Osteoblast (primary cell): ENCODE results near the gene DCXR. TPM values are rescaled to one million over a fixed set of nuclear protein-coding genes. Genes with fewer than 3 reads are reported as not detected.
A peak's percentile ranks its signal among the peaks of the same experiment; 100 is the strongest.

Experiments
- DNase-seq: peaks from one replicate; pipeline ENCODE4 v3.0.0; 2011; ENCODE audit warnings: low spot score, mixed read lengths; ENCODE audit not compliant: insufficient read length; ENCODE audit errors: missing footprints
- H2AFZ ChIP-seq: 2 replicates; pipeline ENCODE4 v1.6.0; 2011; ENCODE audit warnings: mild to moderate bottlenecking, low read length
- H3K27ac ChIP-seq: 2 replicates; pipeline ENCODE4 v1.5.1; 2011; ENCODE audit warnings: mild to moderate bottlenecking, low read depth, low read length, moderate library complexity
- H3K27me3 ChIP-seq: 2 replicates; pipeline ENCODE4 v1.6.0; 2012; ENCODE audit warnings: mild to moderate bottlenecking, control low read depth, inconsistent platforms, low read length, moderate library complexity; ENCODE audit not compliant: insufficient read depth
- H3K36me3 ChIP-seq: 2 replicates; pipeline ENCODE4 v1.5.1; 2011; ENCODE audit warnings: mild to moderate bottlenecking, low read length, control low read depth, moderate library complexity; ENCODE audit not compliant: insufficient read depth
- H3K4me1 ChIP-seq: 2 replicates; pipeline ENCODE4 v1.5.1; 2011; ENCODE audit warnings: mild to moderate bottlenecking, low read length, control low read depth, moderate library complexity; ENCODE audit not compliant: insufficient read depth
- H3K4me2 ChIP-seq: 2 replicates; pipeline ENCODE4 v1.6.0; 2011; ENCODE audit warnings: mild to moderate bottlenecking, low read length; ENCODE audit not compliant: insufficient read depth
- H3K4me3 ChIP-seq: fragments of 200-600 bp; sonication (generic); 3 replicates; pipeline ENCODE4 v1.5.1; 2012; ENCODE audit warnings: mild to moderate bottlenecking, low read length, inconsistent platforms; ENCODE audit not compliant: insufficient read depth
- H3K79me2 ChIP-seq: 2 replicates; pipeline ENCODE4 v1.6.0; 2012; ENCODE audit warnings: mild to moderate bottlenecking, low read length, control low read depth, inconsistent platforms; ENCODE audit not compliant: insufficient read depth
- H3K9me3 ChIP-seq: 2 replicates; pipeline ENCODE4 v1.5.1; 2011; ENCODE audit warnings: low read depth, low read length, control low read depth
- H4K20me1 ChIP-seq: 2 replicates; pipeline ENCODE4 v1.6.0; 2012; ENCODE audit warnings: mild to moderate bottlenecking, low read length, control low read depth; ENCODE audit not compliant: insufficient read depth
- total RNA-seq: library from RNA; depleted of rRNA; stranded (reverse); fragments of >200 nt; gene quantifications from 2 replicates; pipeline ENCODE4 v1.2.3, GENCODE V29; 2012
- TF ChIP-seq, protein P1 (sequence below): IDR thresholded peaks from 2 replicates; pipeline ENCODE4 v1.5.1; 2011; ENCODE audit warnings: mild to moderate bottlenecking, low read depth, low read length, moderate library complexity; ENCODE audit errors: extremely low read depth

Gene DCXR
- total RNA-seq, 1 donor: 31.8 TPM

DNA sequence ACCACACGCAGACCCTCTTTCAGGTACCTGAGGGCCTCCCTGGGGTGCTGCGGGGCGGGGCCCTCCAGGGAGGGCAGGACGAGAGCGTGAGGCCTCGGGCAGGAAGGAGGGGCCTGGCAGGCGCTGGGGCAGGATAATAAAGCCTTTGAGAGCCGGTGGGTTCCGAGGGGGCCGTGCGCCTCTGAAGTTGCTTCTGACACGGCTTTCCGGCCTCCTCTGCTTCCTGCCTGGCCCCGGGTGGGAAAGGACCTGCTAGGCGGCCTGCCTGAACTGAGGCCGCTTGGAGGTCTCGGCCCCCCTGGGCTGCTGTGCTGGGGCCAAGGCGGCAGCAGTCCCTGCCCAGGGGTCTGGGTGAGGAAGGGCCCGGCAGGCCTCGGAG is 25.2 kb downstream of the DCXR start:
- Histone ChIP-seq H3K4me1 (peaks cover 12% of the 10 kb centered on the region), H2AFZ (no peak overlapping the region), H4K20me1 (peaks cover 2% of the 10 kb centered on the region), H3K9me3 (no peaks in the 10 kb centered on the region), H3K4me3 (no peak overlapping the region), H3K27me3 (no peaks in the 10 kb centered on the region), H3K4me2 (no peak overlapping the region), H3K36me3 (no peaks in the 10 kb centered on the region), H3K79me2 (no peaks in the 10 kb centered on the region), H3K27ac (no peak overlapping the region)
- no peak for DNase-seq
- TF ChIP-seq, protein P1, sequence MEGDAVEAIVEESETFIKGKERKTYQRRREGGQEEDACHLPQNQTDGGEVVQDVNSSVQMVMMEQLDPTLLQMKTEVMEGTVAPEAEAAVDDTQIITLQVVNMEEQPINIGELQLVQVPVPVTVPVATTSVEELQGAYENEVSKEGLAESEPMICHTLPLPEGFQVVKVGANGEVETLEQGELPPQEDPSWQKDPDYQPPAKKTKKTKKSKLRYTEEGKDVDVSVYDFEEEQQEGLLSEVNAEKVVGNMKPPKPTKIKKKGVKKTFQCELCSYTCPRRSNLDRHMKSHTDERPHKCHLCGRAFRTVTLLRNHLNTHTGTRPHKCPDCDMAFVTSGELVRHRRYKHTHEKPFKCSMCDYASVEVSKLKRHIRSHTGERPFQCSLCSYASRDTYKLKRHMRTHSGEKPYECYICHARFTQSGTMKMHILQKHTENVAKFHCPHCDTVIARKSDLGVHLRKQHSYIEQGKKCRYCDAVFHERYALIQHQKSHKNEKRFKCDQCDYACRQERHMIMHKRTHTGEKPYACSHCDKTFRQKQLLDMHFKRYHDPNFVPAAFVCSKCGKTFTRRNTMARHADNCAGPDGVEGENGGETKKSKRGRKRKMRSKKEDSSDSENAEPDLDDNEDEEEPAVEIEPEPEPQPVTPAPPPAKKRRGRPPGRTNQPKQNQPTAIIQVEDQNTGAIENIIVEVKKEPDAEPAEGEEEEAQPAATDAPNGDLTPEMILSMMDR: no peak

DNA sequence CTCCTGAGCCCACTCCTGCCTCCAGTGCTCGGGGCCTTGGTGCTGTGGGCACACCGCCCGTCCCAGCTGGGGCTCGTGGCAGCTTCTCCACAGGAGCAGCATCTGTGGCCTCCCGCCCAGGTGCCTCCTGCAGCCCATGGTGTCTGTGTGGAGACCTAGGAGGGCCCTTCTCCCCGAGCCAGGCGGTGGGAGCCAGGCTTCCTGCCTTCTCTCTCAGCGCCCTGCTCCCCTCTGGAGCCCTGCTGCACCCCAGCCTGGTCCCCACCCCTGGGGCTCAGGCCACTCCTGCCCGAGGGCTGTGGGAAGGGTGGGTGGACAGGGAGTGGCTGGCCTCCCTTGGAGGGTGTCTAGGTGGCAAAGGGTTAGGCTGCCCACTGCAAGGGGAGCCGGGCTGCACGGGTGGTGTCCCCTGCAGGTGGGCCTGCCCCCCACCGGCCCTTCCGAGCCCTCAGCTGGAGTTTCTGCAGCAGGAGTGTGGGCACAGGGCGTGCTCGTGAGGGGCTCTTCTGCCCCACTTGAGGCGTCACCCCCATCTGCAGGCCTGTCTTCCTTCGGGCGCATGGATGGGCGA is 25.8 kb downstream of the DCXR start:
- Histone ChIP-seq H3K4me3 (no peak overlapping the region), H2AFZ (no peak overlapping the region), H3K27me3 (no peaks in the 10 kb centered on the region), H3K36me3 (no peaks in the 10 kb centered on the region), H3K4me2 (no peak overlapping the region), H3K9me3 (no peaks in the 10 kb centered on the region), H3K4me1 (peaks cover 17% of the 10 kb centered on the region), H3K79me2 (no peaks in the 10 kb centered on the region), H4K20me1 (peaks cover 2% of the 10 kb centered on the region), H3K27ac (no peak overlapping the region)
- TF ChIP-seq, protein P1: no peak
- no peak for DNase-seq

DNA sequence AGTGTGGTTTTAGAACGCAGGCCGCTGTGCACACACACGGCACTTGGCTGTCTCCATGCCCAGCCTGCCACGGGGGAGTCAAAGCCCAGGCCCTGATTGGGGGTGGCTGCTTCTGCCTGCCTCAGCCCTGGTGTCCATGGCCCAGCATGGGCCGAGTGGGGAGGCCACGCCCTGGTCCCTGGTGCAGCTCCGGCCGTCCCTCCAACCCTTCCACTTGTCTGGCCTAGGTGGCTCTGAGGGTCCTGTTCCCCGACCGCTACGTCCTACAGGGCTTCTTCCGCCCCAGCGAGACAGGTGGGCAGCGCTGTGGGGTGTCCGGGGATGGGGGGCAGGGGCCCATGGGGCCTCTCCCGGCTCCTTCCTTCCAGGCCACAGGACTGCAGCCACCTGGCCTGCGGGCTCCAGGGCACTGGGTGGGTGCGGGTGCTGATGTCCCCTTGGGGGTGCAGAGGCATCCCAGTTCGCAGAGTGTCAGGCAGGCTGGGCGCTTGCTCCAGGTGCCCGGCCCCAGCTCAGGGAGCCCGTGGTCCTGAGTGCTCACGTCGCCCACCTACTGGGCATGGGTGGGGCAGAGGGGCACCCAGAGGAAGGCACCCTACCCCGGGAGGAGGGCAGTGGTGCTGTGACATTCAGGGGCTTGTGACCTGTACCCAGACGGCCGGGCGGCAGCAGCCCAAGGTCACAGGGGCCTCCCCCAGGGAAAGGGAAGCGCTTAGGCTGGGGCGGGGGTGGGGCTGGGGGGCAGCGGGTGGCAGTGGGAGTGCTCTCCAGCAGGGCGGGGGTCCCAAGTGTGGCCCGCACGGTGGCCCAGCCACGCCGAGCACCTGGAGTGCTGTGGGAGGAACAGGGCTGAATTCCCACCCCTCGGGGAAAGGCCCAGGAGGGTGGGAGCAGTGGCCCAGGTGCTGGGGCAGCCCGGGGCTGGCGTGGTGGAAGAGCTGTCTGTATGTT is 26.6 kb downstream of the DCXR start:
- Histone ChIP-seq H3K4me3 (no peak overlapping the region), H4K20me1 (peaks cover 7% of the 10 kb centered on the region), H3K36me3 (no peaks in the 10 kb centered on the region), H2AFZ (no peak overlapping the region), H3K9me3 (no peaks in the 10 kb centered on the region), H3K27ac (no peak overlapping the region), H3K4me2 (no peak overlapping the region), H3K27me3 (no peaks in the 10 kb centered on the region), H3K4me1 (peaks cover 26% of the 10 kb centered on the region), H3K79me2 (no peaks in the 10 kb centered on the region)
- peak; percentile 83 for DNase-seq
- TF ChIP-seq, protein P1: no peak

DNA sequence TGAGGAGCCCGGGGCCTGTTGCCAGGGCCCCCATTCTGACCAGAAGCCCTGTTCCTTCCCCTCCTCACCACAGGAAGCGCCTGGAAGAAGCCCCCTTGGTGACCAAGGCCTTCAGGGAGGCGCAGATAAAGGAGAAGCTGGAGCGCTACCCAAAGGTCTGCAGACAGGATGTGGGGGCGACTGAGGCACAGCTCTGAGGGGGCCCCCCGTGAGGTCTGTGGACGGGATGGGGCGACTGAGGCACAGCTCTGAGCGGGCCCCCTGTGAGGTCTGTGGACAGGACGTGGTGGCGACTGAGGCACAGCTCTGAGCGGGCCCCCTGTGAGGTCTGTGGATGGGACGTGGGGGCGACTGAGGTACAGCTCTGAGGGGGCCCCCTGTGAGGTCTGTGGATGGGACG is 28.1 kb downstream of the DCXR start:
- Histone ChIP-seq H3K9me3 (no peaks in the 10 kb centered on the region), H4K20me1 (peaks cover 7% of the 10 kb centered on the region), H3K36me3 (no peaks in the 10 kb centered on the region), H3K4me2 (no peak overlapping the region), H3K27ac (no peak overlapping the region), H3K27me3 (no peaks in the 10 kb centered on the region), H2AFZ (no peak overlapping the region), H3K79me2 (no peaks in the 10 kb centered on the region), H3K4me1 (peaks cover 31% of the 10 kb centered on the region), H3K4me3 (no peak overlapping the region)
- no peak for DNase-seq
- TF ChIP-seq, protein P1: no peak
